GM21825 (cell line): ENCODE results near the gene RBBP8NL.

Experiments used
- ATAC-seq: cut with Tn5 transposase; IDR thresholded peaks from one replicate; pipeline ENCODE4 v1.9.1; 2021; ENCODE audit warnings: mild to moderate bottlenecking, moderate library complexity; ENCODE audit not compliant: unreplicated experiment

Gene RBBP8NL

DNA sequence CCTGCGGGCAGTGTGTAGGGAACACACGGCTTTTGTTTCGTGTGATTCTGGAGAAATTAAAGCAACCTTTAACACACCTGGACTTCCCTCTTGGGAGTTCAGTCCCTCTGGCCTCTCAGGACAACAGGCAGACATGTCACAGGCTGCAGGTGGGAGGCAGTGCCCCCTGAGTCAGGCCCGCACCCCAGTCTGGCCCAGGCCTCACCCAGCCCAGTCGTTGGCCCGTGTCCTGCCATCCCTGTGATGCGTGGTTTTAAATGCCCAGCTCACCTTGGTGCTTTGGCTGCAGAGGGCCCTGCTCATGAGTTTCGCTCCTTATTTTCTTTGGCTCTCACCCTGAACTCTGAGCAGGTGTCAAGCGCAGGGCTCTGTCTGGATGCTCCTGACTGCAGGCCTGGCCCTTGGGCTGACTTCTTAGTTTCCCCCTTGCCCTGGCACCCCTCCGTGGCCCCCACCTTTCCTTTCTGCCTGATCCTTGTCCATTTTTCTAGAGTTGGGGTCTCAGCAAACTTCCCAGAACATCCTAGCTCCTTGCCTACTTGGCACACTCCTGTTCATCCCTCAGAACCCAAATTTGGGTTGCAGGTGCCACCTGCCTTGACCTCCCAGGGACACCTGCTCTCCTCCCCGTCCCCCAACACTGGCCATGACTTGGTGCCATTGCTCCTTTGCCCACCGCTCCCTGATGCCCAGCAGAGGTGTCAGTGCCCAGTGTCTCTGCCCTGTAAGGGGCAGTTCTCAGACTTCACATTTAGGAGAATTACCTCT, 18.1 kb downstream of the RBBP8NL start:
- no peak for ATAC-seq

- no peak for ATAC-seq
These were observed 18.7 kb downstream of the RBBP8NL start for GRCh38 chr20:62408640-62409039.

DNA sequence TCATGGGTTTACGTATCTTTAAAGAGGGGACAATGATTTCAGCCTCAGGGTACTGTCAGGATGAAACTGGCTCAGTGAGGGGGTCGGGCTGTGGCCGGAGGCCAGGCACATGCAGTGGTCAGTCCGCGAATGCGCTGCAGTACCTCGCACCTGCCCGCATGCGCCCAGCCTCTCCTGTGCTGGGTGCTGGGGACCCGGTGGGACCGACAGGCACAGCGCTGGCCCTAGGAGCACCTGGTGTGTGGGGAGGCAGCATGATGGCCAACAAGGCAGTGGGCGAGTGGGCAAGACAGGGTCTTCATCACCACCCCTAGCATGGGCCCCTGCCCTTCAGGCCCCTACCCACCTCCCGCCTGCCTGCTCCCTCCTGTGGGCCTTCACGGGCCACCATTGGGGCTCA, 19.3 kb downstream of the RBBP8NL start:
- ATAC-seq, result no peak

- ATAC-seq, result peak; percentile 76
These were observed 19.9 kb downstream of the RBBP8NL start, which contains the start of gene CABLES2 for GRCh38 chr20:62407221-62407992. Gene CABLES2 (minus strand): TSS chr20:62407285. CDS start chr20:62407276, 9 bp downstream.

DNA sequence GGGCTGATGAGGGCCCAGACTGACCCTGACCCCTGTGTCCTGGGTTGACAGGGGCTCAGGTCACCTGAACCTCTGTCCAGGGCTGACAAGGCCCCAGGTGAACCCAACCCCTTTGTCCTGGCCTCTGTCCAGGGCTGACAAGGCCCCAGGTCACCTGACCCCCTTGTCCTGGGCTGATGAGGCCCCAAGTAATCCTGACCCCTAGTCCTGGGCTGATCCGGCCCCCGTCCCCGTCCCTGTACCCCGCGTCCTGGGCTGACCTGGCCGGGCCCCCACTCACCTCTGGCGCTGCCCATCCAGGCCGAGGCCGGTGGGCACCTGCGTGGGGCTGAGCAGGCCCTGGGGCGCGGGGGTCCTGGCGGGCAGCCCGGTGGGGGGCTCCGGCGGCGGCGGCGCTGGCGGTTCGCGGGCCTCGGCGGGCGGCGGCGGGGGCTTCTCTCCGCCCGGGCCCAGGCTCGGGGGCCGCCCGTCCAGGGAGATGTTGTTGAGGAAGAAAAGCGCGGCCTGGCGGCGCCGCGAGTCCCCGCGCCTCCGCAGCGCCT, 20.6 kb downstream of the RBBP8NL start:
- ATAC-seq, result no peak

DNA sequence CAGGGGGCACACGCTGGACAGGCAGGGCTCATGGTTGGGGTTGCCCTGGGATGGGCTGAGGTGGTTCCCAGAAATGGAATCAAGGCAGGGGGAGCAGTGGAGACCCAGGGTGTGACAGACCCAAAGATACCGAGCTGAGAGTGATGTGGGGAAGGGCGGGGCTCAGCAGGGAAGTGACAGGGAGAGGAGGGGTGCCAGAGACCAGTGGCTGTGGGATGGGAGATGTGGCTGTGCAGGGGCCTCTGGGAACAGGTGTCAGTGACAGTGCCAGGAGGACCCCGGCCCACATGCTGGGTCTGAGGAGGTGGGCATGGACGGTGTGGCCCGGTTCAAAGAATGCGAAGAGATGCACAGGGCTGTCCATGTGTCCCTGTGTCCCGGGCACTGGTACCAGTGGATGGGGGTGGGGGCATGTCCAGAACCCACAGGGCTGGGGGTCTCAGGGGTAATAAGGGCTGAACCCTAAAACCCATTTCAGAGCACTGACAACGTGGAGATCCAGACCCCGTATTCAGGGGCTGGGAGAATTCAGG, 21.3 kb downstream of the RBBP8NL start:
- ATAC-seq, result no peak

DNA sequence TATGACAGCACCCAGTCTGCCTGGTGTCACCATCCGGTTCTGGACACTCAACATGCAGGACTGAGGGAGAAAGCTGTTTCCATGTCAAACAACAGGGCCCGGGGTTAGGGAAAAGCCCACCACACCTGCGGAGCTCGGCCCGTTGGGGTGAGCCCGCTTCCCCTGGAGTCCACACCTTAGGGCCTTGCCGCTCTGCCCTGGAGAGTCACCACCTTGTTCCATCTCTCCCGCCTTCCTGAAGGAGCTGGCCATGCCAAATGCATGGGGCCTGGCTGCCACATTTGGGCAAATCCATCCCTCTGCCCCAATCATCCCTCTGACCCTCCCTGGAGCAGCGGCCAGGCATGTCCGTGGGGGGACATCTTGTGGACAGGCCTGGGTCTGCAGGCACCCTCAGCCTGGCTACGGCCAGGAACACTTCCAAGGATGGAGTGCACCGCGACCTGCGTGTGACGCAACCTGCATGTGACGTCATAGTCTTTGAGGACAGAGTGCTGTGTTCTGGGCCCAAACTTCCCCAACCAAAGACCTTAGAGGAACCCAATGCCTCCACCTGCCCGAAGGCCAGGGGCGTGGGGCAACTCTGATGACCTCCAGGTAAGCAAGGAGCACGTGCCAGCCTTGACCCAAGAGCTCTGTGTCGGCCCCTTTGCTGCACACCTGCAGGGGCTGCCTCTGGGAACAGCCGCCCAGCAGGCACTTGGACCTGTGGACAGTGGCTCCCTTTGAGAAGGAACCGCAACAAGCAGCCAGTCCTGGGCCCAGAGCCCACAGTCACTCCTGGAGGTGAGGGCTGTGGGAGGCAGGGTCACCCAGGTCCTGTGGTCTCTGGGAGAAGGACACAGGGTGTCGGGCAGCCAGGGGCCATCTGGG, 22.0 kb downstream of the RBBP8NL start:
- ATAC-seq, result no peak

- no peak for ATAC-seq
These were observed 22.6 kb downstream of the RBBP8NL start for GRCh38 chr20:62404761-62405107.

DNA sequence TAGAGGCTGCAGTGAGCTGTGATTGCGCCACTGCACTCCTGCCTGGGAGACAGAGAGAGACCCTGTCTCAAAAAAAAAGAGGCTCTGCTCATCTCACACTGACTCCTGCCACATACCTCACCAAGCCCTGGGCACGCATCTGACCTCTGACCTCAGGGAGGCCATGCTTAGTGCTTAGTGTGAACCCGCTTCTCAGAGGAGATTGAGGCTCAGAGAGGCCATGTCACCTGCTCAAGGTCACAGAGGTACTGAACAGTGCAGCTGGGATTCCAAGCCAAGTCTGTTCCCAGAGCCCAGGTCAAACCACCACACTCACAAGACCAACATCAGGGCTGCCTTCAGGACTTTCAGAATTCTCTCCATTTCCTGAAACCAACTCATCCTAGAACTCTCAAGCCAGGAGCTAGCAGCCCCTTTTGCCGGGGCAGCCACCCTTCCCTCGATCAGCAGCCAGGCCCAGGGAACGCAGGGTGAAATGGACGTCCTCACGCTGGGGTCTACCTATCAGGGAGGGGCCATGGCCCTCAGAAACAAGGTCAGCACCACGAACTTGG, 23.1 kb downstream of the RBBP8NL start:
- no peak for ATAC-seq

DNA sequence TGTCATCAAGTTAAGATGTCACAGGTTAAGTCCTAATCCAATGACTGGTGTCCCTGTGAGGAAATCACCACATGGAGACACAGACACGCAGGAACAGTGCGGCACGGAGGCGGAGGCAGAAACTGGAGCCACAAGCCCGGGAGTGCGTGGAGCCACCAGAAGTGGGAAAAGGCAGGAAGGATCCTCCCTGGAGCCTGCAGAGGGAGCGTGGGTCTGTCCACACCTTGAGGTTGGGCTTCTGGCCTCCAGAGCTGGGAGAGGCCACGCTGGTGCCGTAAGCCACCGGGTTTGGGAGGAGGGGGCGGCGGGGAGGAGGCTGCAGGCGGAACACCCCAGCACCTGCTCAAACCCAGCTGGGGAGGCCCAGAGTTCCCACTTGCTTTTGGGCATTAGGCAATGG, 24.0 kb downstream of the RBBP8NL start:
- no peak for ATAC-seq

DNA sequence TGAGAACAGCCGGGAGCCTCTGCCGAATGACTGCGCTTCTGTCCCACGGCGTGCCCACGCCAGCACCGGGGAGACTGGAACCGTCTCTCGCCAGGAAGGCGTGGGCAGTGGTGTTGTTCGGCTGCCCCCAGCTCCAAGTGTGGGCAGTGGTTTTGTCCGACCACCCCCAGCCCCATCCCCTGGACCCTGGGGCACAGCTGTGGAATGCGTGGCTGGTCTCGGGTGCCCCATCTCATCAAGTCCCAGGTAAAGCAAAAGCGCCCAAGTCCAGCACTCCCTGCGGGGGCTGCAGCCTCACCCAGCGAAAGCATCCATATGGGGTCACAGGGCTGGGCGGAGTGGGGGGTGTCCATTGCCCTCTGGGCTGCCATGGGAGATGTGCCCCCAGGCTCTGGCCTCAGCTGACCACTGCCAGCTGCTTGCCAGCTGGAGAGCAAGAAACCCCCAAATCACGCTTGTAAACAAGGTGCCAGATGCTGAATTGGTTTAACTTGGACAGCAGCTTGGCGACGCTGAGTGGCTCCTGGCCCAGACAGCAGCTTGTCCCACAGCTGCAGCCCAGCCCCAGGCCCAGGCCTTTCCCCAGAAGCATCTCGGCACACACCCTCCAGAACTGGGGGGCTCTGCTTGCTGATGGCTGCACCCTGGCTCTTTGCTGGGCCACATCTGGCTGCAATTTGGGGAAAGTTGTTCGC, 24.7 kb downstream of the RBBP8NL start:
- ATAC-seq, result no peak

- no peak for ATAC-seq
These were observed 26.0 kb downstream of the RBBP8NL start for GRCh38 chr20:62401331-62401779.

DNA sequence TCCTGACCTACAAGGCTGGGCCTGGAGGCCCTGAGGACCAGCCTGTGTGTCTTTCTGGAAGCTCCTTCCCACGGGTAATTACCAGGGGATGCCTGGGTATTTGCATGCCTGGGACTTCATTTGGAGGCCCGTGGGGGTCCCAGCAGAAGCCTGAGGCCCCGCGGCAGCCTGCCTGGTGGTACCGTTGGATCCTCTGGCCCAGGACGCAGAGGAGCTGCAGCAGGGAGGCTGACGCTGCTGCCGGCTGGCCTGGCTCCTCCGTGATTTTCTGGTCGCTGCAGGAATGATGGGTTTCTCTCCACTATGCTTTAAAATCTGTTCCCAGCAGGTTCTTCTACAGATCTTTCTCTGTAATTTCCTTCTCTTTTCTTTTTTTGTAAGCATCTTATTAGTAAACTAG, 26.8 kb downstream of the RBBP8NL start:
- ATAC-seq, result no peak

DNA sequence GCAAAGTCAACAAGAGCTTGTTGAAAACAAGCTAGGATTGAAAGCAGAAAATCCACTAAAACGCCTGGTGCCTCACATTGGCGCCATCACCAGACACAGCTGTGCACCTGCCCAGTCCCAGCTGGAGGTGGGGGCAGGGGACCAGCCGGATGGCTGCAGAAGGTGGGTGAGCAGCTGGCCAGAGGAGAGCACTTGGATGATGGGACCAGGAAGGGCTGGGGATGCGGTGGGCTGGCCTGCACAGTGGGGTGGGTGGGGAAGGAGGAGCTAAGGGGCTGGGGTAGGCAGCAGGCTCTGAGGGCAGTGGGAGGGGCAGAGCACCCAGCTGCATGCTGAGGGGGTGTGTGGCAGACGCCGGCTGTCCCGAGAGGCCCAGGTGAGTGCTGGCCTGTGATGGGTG, 27.3 kb downstream of the RBBP8NL start:
- ATAC-seq, result no peak

- ATAC-seq, result no peak
These were observed 29.1 kb downstream of the RBBP8NL start for GRCh38 chr20:62398120-62398821.

DNA sequence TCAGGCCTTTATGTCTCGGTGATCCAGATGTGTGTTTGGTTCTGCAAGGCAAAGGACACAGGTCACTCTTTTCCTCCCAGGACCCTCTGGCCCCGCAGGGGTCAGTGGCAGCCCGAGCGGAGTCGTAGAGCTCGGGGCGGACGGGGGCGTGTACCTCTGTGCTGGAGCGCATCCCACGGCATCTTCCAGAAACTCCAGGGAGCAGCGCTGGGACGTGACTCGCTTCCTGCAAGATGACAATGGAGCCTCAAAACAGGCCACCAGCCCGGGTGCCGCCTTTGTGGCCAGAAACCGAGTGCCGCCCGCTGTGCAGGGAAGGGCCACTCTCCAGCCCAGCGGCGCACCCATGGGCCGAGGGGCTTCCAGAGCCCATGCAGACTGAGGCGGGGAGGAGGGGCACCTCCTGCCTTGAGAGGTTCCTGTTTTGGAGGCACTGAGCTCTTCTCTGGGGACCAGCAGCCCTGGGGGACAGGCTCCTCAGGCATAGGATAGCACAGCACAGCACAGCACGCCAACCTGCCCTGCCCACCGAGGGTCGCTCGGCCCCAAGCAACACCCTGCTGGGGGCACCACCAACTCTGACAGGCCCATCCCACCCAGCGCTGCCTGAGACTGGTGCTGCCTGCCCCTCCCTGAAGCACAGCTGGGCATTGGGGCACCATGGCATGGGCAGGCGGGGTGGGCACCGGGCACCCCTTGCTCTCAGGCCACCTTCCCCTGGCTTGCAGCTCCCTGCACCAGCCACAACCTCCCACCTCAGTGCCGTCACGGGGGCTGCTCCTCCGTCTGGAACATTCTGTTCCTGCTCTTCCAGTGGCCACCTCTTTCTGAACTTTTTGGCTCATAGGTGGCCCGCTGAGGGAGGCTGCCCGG, 30.7 kb downstream of the RBBP8NL start:
- no peak for ATAC-seq

DNA sequence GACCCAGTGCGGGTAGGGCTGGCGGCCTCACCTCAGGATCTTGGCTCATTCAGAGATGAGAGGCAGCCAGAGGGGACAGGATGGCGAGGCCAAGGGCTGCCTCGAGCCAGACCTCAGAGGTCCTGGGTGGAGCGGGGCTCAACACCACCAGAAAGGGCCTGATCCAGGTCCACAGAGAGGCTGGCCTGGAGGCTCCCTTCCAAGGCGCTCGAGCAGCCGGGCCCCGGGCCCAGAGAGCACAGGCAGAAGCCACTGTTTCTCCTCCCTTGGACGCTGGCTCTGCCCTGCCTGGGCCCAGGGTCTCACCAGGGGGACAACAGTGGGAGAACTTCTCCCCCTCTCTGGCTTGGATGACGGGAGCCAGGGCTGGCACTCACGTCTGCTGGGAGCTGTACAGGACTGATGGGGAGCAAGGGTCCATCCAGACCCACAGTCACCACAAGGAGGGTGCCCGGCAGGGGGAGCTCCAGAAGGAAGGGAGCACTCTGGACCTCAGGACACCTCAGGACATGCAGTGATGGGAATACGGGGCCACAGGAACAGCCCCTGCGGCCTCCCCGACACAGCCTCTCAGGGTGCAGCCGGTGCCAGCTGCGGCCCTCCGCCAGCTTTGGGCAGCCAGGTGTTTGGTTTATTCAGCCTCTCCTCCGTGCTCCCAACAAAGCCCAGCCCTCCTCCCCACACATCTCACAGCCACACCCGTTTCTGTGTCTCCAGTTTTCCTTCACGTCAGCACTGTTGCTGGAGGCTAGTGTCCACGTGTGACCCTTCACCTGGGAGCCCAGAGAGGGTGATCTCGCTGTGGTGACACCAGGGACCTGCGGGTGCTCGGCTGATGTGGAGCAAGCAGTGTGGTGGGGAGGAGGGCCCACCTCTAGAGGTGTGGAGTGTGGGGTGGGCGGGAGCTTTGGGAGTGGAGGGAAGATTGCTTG, 31.8 kb downstream of the RBBP8NL start:
- no peak for ATAC-seq
